AG20443 (cell line): Measurements from ENCODE around the gene NUP153.
"Not testable (repeated sequence)": the region's sequence is repeated elsewhere in the genome, so short reads cannot be mapped to it uniquely, and the experiment has no call there.

ENCODE experiments used
- DNase-seq: peaks from one replicate; pipeline ENCODE4 v3.0.0; 2012; ENCODE audit warnings: low spot score, mixed read lengths

NUP153 gene

GRCh38 chr6:17714177-17714576 lies 7.5 kb upstream of the NUP153 start:
- no peak for DNase-seq

DNA sequence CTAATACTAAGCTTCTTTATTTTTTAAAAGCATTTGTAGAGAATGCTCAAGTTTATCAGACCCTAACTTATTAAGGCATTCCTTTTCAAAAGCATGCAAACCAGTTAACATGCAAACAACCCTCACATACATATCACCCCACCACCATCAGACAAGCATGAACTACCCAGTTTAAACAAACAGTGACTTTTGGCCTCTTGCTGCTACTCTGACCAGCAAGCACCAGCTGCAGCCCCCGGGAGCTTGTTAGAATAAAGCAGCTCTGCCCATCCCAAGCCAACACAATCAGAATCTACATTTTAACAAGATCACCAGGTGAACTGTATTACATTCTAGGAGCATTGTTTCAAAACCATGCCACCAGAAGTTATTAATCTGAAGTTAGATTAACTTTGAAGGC lies 5.9 kb upstream of the NUP153 start:
- no peak for DNase-seq

DNA sequence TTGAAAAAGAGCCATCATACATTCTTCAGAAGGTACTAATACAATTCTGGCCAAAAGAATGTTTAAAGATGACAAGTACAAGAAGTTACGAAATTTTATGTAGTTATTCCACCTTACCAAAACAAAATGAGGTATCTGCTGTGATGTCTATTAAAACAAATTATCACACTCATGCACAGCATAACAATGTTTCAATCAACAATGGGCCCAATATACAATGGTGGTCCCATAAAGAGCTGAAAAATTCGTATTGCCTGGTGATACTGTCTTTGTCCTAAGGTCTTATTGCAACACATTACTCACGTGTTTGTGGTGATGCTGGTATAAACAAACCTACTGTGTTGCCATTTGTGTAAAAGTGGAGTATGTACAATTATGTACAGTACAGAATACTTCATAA lies 3.6 kb upstream of the NUP153 start:
- peak; percentile 54 for DNase-seq

DNA sequence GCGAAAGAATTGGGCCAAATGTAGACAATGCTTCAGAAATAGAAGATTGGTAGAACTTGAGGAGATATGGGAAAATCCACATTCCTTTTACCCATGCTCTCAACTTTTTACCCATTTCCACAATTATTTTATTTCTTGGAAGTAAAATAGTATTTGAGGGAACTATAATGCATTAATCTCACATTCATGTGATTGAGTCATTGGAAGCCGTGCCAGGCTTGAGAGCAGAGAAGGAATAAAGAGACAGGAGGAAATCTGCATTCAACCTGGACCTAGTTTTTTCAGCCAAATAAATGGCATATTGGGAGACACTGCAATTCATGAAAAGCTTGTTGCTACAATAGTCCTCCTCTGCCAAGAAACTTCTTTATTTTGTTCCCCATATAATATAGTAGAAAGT lies 2.8 kb upstream of the NUP153 start:
- no peak for DNase-seq

GRCh38 chr6:17708035-17708434 lies 1.3 kb upstream of the NUP153 start:
- not testable (repeated sequence) for DNase-seq

DNA sequence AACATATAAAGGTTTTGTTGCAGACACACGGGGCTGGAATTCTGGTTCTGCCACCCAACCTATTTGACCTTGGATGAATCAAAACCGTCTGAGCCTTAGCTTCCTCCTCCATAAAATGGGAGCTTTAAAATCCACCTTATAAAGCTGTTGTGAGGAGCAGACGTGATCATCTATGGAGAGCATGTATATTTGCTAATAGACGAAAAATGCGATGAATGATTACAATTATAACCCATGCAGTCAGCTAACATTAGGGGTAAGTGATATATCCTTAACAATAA lies 586 bp upstream of the NUP153 start:
- DNase-seq: no peak

DNA sequence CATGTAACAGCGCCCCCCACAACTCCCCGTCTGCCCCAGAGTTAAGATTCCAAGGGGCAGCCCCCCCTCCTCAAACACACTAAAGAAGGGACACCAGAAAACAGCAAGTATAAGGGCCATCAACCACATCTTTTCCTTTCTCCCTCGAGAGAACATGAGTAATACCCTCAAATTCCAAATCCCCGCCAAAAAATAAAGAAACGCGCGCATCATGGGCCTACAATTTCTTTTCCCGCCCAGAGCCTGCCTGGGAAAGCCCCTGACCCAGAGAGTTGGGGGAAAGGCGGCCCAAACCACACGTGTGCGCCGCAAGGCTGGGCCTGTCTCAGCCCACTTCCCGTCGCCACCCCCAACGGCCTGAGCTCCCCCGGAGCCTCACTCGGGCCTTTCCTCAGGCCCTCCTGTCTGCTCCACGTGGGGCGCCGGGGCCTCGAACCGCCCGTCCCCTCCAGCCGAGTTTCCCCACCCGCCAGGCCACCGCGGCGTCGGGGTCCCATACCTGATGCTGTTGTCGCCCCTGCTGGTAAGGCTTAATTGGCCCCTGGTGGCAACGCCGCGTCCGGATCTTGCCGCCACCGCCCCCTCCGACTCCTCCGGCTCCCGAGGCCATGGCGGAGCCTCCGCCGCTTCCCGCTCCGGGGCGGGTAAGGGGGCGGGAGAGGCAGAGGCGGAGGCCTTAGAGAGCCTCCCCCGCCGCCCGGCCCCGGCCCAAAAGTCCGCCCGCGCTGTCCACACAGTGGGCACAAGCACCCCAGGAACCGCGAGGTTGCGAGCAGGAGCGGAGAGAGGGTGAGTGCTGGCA lies 746 bp downstream of the NUP153 start:
- peak; percentile 54 for DNase-seq

DNA sequence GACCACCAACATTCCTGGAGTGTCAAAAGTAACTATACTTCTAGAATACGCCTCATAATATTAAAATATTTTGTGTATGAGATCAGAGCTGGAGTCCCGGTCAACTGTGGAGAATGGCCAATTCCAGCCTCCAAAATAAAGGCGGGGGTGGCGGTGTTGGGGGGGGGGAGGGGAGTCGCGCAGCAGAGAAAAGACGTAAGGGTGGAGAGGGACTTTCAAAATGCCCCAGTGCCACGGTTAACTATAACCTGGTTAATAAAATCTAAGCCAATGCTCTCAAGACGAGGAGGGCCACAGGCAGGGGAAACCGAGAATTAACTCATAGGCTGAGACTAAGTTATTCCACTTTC lies 1.3 kb downstream of the NUP153 start:
- peak; percentile 87 for DNase-seq

- DNase-seq: peak; percentile 45
Measured at GRCh38 chr6:17703256-17703694, 3.5 kb downstream of the NUP153 start.

- DNase-seq: no peak
Measured at GRCh38 chr6:17700421-17701416, 6.0 kb downstream of the NUP153 start.

DNA sequence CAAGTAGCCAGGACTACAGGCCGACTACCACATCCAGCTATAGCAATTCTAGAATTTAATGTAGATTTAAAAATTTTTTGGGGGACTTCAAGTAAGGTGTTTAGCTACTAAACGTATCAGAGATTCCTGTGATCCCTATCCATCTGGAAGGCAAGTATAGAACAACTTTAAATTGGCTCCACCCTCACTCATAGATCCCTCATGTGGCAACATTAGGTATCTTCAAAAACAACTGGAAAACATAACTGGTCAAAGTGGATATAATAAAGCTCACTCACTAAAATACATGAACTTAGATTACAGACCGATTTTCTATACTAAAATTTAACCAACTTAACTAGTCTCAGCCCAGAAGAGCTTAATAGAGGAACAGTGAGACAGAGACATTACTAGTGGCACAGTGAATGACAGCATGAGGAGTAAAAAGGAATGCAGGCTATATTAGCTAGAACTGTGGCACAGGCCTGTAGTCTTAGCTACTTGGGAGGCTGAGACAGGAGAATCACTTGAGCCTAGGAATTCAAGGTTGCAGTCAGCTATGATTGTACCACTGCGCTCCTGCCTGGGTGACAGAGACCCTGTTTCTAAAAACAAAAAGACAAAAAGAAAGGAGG lies 14.7 kb downstream of the NUP153 start:
- DNase-seq: no peak

- no peak for DNase-seq
Measured at GRCh38 chr6:17688481-17688880, 18.2 kb downstream of the NUP153 start.

DNA sequence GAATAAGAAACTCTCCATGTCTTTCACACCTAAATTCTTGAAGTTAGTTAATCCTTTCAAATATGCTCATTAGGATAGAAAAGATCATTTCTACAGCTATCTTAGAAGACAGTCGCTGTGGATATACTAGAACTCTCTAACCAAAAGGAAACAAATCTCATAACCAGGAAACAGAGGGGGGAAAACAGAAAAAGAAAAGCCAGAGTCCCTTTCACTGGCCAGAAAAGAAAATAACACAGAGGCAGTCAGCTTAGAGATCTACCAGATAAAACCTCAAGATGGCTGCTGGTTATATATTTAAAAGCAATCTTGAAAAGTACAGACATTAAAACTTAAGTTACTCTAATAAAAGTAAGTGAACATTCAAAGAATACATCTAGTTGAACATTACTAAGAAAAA lies 19.6 kb downstream of the NUP153 start:
- DNase-seq: no peak

DNA sequence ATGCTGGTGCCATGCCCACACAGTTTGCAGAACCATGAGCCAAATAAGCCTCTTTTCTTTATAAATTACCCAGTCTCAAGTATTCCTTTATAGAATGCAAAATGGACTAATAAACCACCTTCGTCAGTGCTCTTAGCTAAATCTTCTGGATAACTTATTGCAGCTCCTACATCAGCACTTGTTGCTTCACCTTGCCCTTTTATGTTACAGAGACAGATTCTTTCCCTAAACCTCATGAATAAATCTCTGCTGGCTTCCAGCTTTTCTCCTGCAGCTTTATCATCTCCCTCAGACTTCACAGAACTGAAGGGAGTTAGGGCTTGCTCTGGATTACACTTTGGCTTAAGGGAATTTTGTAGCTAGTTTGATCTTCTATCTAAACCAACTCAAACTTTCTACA lies 22.6 kb downstream of the NUP153 start:
- no peak for DNase-seq

GRCh38 chr6:17683428-17683827 lies 23.3 kb downstream of the NUP153 start:
- no peak for DNase-seq

DNA sequence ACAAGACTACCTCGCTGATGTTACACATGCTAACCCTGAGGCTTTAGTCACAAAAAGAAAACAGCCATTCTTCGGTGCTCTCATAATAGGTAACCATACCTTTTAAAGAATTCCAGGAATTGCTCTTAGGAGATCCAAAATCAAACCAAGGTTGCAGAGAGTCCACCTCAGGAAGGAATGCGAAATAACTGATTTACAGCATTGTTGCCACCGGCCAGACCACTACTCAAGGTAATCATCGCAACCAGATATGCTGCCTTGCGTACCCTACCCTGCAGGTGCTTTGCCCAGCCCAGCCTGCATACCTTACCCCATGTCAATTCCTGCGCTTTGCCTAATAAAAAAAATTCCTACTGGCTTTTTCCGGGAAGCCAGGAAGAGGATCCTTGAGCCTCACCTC lies 27.0 kb downstream of the NUP153 start:
- no peak for DNase-seq

DNA sequence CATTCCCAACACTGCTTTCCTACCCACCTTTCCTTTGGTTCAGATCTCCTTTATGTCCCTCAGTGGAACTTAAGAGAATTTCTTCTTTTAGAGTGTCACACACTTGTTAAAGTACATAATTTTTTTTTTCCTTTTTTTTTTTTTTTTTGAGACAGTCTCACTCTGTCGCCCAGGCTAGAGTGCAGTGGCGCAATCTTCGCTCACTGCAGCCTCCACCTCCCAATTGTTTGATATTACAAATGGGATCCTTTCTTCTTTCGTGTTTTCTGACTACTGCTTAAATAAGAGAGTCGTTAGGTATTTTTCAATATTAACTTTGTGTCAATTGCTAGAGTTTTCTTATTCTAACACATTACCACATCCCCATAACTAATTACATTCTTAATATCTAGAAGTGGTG lies 29.1 kb downstream of the NUP153 start:
- DNase-seq: no peak

DNA sequence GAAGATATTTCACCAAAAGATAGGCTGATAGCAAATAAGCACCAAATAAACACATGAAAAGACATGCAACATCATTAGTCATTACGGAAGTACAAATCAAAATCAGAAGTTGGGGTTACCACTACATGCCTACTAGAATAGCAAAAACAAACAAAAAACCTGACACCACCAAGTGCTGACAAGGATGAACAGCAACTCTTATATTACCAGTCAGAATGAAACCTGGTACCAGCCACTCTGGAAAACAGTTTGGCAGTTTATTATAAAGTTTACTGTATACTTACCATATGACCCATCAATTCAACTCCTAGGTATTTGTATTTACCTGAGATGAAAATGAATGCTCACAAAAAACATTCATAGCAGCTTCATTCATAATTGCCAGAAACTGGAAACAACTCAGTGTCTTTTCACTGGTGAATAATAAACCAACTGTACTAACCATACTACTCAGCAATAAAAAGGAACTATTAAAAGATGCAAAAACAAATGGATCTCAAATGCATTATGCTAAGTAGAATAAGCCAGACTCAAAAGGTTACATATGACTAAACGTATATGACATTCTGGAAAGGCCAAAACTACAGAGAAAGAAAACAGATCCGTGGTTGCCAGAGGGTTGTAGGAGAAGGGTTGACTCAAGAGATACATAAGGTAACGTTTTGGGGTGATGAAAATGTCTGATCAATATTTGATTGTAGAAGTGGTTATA lies 33.0 kb downstream of the NUP153 start:
- DNase-seq: no peak

DNA sequence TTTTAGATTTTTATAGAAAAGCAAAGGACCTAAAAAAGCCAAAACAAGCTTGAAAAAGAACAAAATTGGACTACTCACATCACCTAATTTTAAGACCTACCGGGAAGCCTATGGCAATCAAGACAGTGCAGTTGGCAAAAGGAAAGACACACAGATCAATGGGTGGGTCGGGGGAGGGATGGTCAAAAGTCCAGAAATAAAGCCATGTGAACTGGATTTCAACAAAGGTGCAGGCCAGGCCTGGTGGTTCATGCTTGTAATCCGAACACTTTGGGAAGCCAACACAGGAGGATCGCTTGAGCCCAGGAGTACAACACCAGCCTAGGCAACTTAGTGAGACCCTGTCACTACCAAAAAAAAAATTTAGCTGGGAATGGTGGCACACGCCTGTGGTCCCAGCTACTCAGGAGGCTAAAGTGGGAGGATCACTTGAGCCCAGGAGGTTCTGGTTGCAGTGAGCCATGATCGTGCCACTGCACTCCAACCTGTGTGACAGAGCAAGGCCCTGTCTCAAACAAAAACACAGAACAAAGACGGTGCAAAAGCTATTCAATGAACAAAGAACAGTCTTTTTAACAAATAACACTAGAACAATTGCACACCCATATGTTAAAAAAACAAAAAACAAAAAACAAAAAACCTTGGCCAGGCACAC lies 34.5 kb downstream of the NUP153 start:
- no peak for DNase-seq

GRCh38 chr6:17666646-17667045 lies 40.1 kb downstream of the NUP153 start:
- no peak for DNase-seq

DNA sequence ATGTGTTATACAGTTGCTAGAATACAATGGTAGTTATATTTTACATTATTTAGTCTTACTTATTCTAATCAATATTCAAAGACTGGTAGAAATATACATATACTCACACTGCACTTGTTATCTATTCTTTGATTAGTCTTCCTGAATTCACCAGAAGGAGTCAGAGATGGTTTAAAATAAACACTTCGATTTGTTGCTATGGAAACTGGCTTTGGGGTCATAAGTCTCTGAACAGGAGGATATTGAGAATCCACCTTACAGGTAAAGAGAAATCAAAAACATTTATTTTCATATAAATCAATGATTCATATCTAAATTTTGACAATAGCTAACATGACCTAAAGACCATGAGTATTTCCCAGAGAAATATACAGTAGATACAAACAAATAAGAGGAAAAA lies 41.6 kb downstream of the NUP153 start:
- no peak for DNase-seq

DNA sequence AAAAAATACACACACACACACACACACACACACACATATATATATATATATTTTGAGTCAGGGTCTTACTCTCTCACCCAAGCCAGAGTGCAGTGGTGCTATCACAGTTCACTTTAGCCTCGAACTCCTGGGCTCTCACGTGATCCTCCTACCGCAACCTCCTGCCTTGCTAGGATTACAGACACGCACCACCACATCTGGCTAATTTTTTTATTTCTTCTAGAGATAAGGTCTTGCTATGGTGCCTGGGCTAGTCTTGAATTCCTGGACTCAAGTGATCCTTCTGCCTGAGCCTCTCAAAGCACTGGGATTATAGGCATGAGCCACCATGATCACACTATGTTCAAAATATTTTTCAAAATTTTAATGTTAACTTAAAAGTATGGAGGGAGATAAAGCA lies 43.5 kb downstream of the NUP153 start:
- DNase-seq: no peak
